MCF 10A (cell line): ENCODE results near the gene FAM8A1. TPM values are rescaled to one million over a fixed set of nuclear protein-coding genes. Genes with fewer than 3 reads are reported as not detected.
A peak's percentile ranks its signal among the peaks of the same experiment; 100 is the strongest.

Experiments
- BruUV-seq: library from RNA; stranded (reverse); fragments of 400-500 nt; replicated peaks from 2 replicates; lab custom pipeline; 2021; lab: Mats Ljungman, UMichigan
- CTCF ChIA-PET: fragments of 300-600 bp; sonication (Branson Sonifier 250); formaldehyde crosslinking; extraction: SDS; loops from one replicate; lab custom pipeline; 2021; ENCODE audit warnings: antibody characterized with exemption, inconsistent platforms; lab: Yijun Ruan, JAX
- POLR2A ChIA-PET: fragments of 300-600, 350-650 bp; sonication (Branson Sonifier 250); formaldehyde crosslinking; extraction: SDS; loops from one replicate; lab custom pipeline; 2020; ENCODE audit warnings: antibody characterized with exemption, inconsistent platforms; lab: Yijun Ruan, JAX
- DNase-seq: peaks from one replicate; pipeline ENCODE4 v3.0.0-alpha.2; 2018; ENCODE audit not compliant: unreplicated experiment
- H3K27ac Mint-ChIP-seq: one replicate; pipeline ENCODE4 v1.8.0; 2022; ENCODE audit warnings: mild to moderate bottlenecking, low read depth, mixed read lengths; ENCODE audit not compliant: unreplicated experiment
- H3K27me3 Mint-ChIP-seq: one replicate; pipeline ENCODE4 v1.8.0; 2022; ENCODE audit warnings: mixed read lengths; ENCODE audit not compliant: insufficient read depth, unreplicated experiment
- H3K36me3 Mint-ChIP-seq: one replicate; pipeline ENCODE4 v1.8.0; 2022; ENCODE audit warnings: mild to moderate bottlenecking, moderate library complexity, mixed read lengths; ENCODE audit not compliant: insufficient read depth, unreplicated experiment
- H3K4me1 Mint-ChIP-seq: one replicate; pipeline ENCODE4 v1.8.0; 2022; ENCODE audit warnings: mixed read lengths; ENCODE audit not compliant: insufficient read depth, unreplicated experiment
- H3K4me3 Mint-ChIP-seq: one replicate; pipeline ENCODE4 v1.8.0; 2022; ENCODE audit warnings: mild to moderate bottlenecking, moderate library complexity, mixed read lengths; ENCODE audit not compliant: unreplicated experiment
- H3K9me3 Mint-ChIP-seq: one replicate; pipeline ENCODE4 v1.8.0; 2022; ENCODE audit warnings: mixed read lengths; ENCODE audit not compliant: unreplicated experiment
- CTCF ChIP-seq: fragments of 200-600 bp; IDR thresholded peaks from one replicate; pipeline ENCODE4 v1.8.0; 2022; ENCODE audit warnings: antibody characterized with exemption, mild to moderate bottlenecking; ENCODE audit not compliant: unreplicated experiment
- intact Hi-C: fragments of 100-400 bp; cut with micrococcal nuclease; formaldehyde crosslinking; loops from 2 replicates; pipeline ENCODE4 v1.14.1; 2022
- total RNA-seq: library from RNA; stranded (reverse); gene quantifications from 2 replicates; pipeline ENCODE4 v1.2.3, GENCODE V29; 2022

Gene FAM8A1
- total RNA-seq, 1 experiment from 2014 or later: 12.7 TPM

GRCh38 chr6:17601386-17601703 is 1.2 kb downstream of the FAM8A1 start:
- ChIA-PET CTCF (interaction anchor here (0.6 to 1.3 kb wide), 5 partner anchors 8 to 707 kb away, joined by 3 to 5 read pairs (median 4); no protein-coding TSS in a partner anchor), POLR2A (interaction anchor here (0.6 to 3.0 kb wide), 15 partner anchors 9 to 1281 kb away, joined by 3 to 29 read pairs (median 4); partner anchors contain the start of gene NUP153)
- H3K9me3 Mint-ChIP-seq: no peaks in the 10 kb centered on the region
- intact Hi-C loops: loop anchor here (5.0 kb wide), 2 partner anchors 106 to 201 kb away; partner anchors contain the start of gene NUP153
- peak overlapping the region; percentile 39 for H3K27ac Mint-ChIP-seq
- H3K4me3 Mint-ChIP-seq: peak overlapping the region; percentile 73
- no peak for TF ChIP-seq CTCF
- no peaks in the 10 kb centered on the region for H3K27me3 Mint-ChIP-seq
- BruUV-seq: TSS peak; percentile 33
- no peak for DNase-seq
- peaks cover 27% of the 10 kb centered on the region for H3K4me1 Mint-ChIP-seq
- peaks cover 17% of the 10 kb centered on the region for H3K36me3 Mint-ChIP-seq

GRCh38 chr6:17602888-17603287 is 2.8 kb downstream of the FAM8A1 start:
- TF ChIP-seq CTCF: no peak
- Mint-ChIP-seq H3K27ac (no peak overlapping the region), H3K4me1 (peaks cover 27% of the 10 kb centered on the region), H3K27me3 (no peaks in the 10 kb centered on the region), H3K9me3 (no peaks in the 10 kb centered on the region), H3K4me3 (no peak overlapping the region), H3K36me3 (peaks cover 22% of the 10 kb centered on the region)
- no TSS peak for BruUV-seq
- intact Hi-C loops: loop anchor here (5.0 kb wide), 2 partner anchors 104 to 199 kb away; partner anchors contain the start of gene NUP153
- ChIA-PET POLR2A (interaction anchor here (0.6 to 1.7 kb wide), 4 partner anchors 9 to 371 kb away, joined by 3 to 7 read pairs (median 4); no protein-coding TSS in a partner anchor), CTCF (interaction anchor here (0.6 to 1.4 kb wide), 2 partner anchors 13 to 446 kb away, joined by 3 read pairs; no protein-coding TSS in a partner anchor)
- DNase-seq: no peak

GRCh38 chr6:17606606-17607005 is 6.5 kb downstream of the FAM8A1 start:
- CTCF ChIA-PET: interaction anchor here (0.5 kb wide), 1 partner anchor 46 kb away, joined by 3 read pairs; no protein-coding TSS in a partner anchor
- peaks cover 21% of the 10 kb centered on the region for H3K4me1 Mint-ChIP-seq
- BruUV-seq: no TSS peak
- no peaks in the 10 kb centered on the region for H3K27me3 Mint-ChIP-seq
- H3K36me3 Mint-ChIP-seq: peaks cover 40% of the 10 kb centered on the region
- no peak for TF ChIP-seq CTCF
- no peaks in the 10 kb centered on the region for H3K9me3 Mint-ChIP-seq
- POLR2A ChIA-PET: interaction anchor here (0.5 kb wide), 1 partner anchor 47 kb away, joined by 3 read pairs; no protein-coding TSS in a partner anchor
- H3K4me3 Mint-ChIP-seq: no peak overlapping the region
- intact Hi-C loops: no loop called here
- no peak for DNase-seq
- H3K27ac Mint-ChIP-seq: no peak overlapping the region

- Mint-ChIP-seq H3K4me1 (no peaks in the 10 kb centered on the region), H3K36me3 (peaks cover 51% of the 10 kb centered on the region), H3K27me3 (no peaks in the 10 kb centered on the region), H3K27ac (no peak overlapping the region), H3K4me3 (no peak overlapping the region), H3K9me3 (no peaks in the 10 kb centered on the region)
- TF ChIP-seq CTCF: no peak
- intact Hi-C loops: no loop called here
- no TSS peak for BruUV-seq
- POLR2A ChIA-PET: interaction anchor here (2.5 kb wide), 1 partner anchor 10 kb away, joined by 15 read pairs; the partner anchor contains the start of gene FAM8A1
- CTCF ChIA-PET: no interaction called here
- no peak for DNase-seq
Observed at GRCh38 chr6:17610835-17611234, 10.7 kb downstream of the FAM8A1 start.
